Stimulated activated CD8-positive, alpha-beta memory T cell treated with anti-CD3 and anti-CD28 coated beads, Interleukin-15, amount 100 ng/mL, for 48 hours (primary cell): Measurements from ENCODE around the gene ETV6.
"Not testable (repeated sequence)": the region's sequence is repeated elsewhere in the genome, so short reads cannot be mapped to it uniquely, and the experiment has no call there.

ENCODE experiments used
- DNase-seq, 2 donors: peaks; one replicate each; pipeline ENCODE4 v3.0.0-alpha.2; 2020; ENCODE audit warnings: low read depth in 2 of 2

ETV6 gene

GRCh38 chr12:11649413-11650285, at the start of gene ETV6:
Gene ETV6 (plus strand): TSS chr12:11649674. CDS start chr12:11650128, 454 bp downstream.
- DNase-seq: peak; percentile 58 to 66

GRCh38 chr12:11600199-11600598, 49.3 kb upstream of the ETV6 start:
- no peak for DNase-seq

GRCh38 chr12:11601647-11602046, 47.8 kb upstream of the ETV6 start:
- no peak for DNase-seq

GRCh38 chr12:11607313-11608081, 42.0 kb upstream of the ETV6 start:
- DNase-seq: no peak

- DNase-seq: no peak
These were observed 40.4 kb upstream of the ETV6 start for GRCh38 chr12:11609045-11609444.

- DNase-seq: no peak
These were observed 34.0 kb upstream of the ETV6 start for GRCh38 chr12:11615481-11615880.

GRCh38 chr12:11618046-11618445, 31.4 kb upstream of the ETV6 start:
- no peak for DNase-seq

- peak; percentile 2 to 3 for DNase-seq
These were observed 27.6 kb upstream of the ETV6 start for GRCh38 chr12:11621797-11622423.

GRCh38 chr12:11622876-11623281, 26.6 kb upstream of the ETV6 start:
- DNase-seq: no peak

- no peak for DNase-seq
These were observed 26.1 kb upstream of the ETV6 start for GRCh38 chr12:11623382-11623781.

GRCh38 chr12:11624116-11624515, 25.4 kb upstream of the ETV6 start:
- no peak for DNase-seq

GRCh38 chr12:11627709-11628108, 21.8 kb upstream of the ETV6 start:
- not testable (repeated sequence) for DNase-seq

- no peak for DNase-seq
These were observed 21.1 kb upstream of the ETV6 start for GRCh38 chr12:11628353-11628752.

- DNase-seq: no peak
These were observed 19.3 kb upstream of the ETV6 start for GRCh38 chr12:11630046-11630706.

GRCh38 chr12:11631288-11631687, 18.2 kb upstream of the ETV6 start:
- no peak for DNase-seq

GRCh38 chr12:11631881-11632280, 17.6 kb upstream of the ETV6 start:
- DNase-seq: not testable (repeated sequence)

GRCh38 chr12:11633968-11634367, 15.5 kb upstream of the ETV6 start:
- no peak for DNase-seq

- no peak for DNase-seq
These were observed 14.1 kb upstream of the ETV6 start for GRCh38 chr12:11635341-11635740.

- DNase-seq: no peak
These were observed 11.1 kb upstream of the ETV6 start for GRCh38 chr12:11638315-11638916.

GRCh38 chr12:11639454-11639853, 10.0 kb upstream of the ETV6 start:
- DNase-seq: no peak

GRCh38 chr12:11641522-11641921, 8.0 kb upstream of the ETV6 start:
- no peak for DNase-seq
